Smooth muscle cell of the brain vasculature (primary cell): ENCODE data around the gene RTBDN.
"Not testable (repeated sequence)": the region's sequence is repeated elsewhere in the genome, so short reads cannot be mapped to it uniquely, and the experiment has no call there.

Source experiments
- DNase-seq: peaks from one replicate; pipeline ENCODE4 v3.0.0-alpha.2; 2012; ENCODE audit warnings: low read depth, low spot score

Gene RTBDN

GRCh38 chr19:12858041-12858928, 23.9 kb upstream of the RTBDN start:
- DNase-seq: no peak

- DNase-seq: no peak
Observed at GRCh38 chr19:12856653-12857052, 22.3 kb upstream of the RTBDN start.

GRCh38 chr19:12847159-12848139, 13.1 kb upstream of the RTBDN start:
- DNase-seq: peak; percentile 17

- DNase-seq: not testable (repeated sequence)
Observed at GRCh38 chr19:12846613-12847012, 12.2 kb upstream of the RTBDN start.

- no peak for DNase-seq
Observed at GRCh38 chr19:12843999-12844732, 9.8 kb upstream of the RTBDN start.

- DNase-seq: no peak
Observed at GRCh38 chr19:12843328-12843727, 8.9 kb upstream of the RTBDN start.

- no peak for DNase-seq
Observed at GRCh38 chr19:12842511-12842910, 8.1 kb upstream of the RTBDN start.

- DNase-seq: no peak
Observed at GRCh38 chr19:12841094-12841493, 6.7 kb upstream of the RTBDN start.

- no peak for DNase-seq
Observed at GRCh38 chr19:12840091-12841079, 6.0 kb upstream of the RTBDN start.

- DNase-seq: no peak
Observed at GRCh38 chr19:12838886-12839756, 4.7 kb upstream of the RTBDN start.

GRCh38 chr19:12838182-12838885, 4.0 kb upstream of the RTBDN start, which contains the start of gene MAST1:
MAST1 (plus strand) TSS chr19:12838515; CDS start chr19:12838573, 58 bp downstream.
- no peak for DNase-seq

GRCh38 chr19:12837225-12837624, 2.8 kb upstream of the RTBDN start:
- DNase-seq: no peak

GRCh38 chr19:12836529-12836863, 2.1 kb upstream of the RTBDN start:
- DNase-seq: no peak

GRCh38 chr19:12834976-12835757, 788 bp upstream of the RTBDN start:
- no peak for DNase-seq

GRCh38 chr19:12833738-12834565, 427 bp downstream of the RTBDN start:
- no peak for DNase-seq

GRCh38 chr19:12833418-12833737, 1.0 kb downstream of the RTBDN start:
- DNase-seq: no peak

- no peak for DNase-seq
Observed at GRCh38 chr19:12828494-12828893, 5.9 kb downstream of the RTBDN start.
